Spleen (tissue), 7 donors: ENCODE measurements around the gene TLX2.

ENCODE experiments used
- CTCF ChIP-seq, 11 experiments: fragments of 200-600 bp in 7 of 11; fragments of 450-650 bp in 4 of 11; sonication (generic) in 4 of 11; IDR thresholded peaks in 8 of 11; conservative IDR thresholded peaks in 3 of 11; 1 replicate in 7 of 11; 2 replicates in 4 of 11; pipeline versions ENCODE4 v1.4.0 to v1.8.0; 2016 to 2021; ENCODE audit warnings: antibody characterized with exemption in 11 of 11, inconsistent platforms in 4 of 11, mild to moderate bottlenecking in 1 of 11
- POLR2A ChIP-seq, 3 donors: fragments of 450-650 bp; IDR thresholded peaks; one replicate each; pipeline ENCODE4 v1.5.1; 2017; ENCODE audit warnings: antibody characterized with exemption in 3 of 3, mild to moderate bottlenecking in 1 of 3
- POLR2AphosphoS5 ChIP-seq, 3 donors: sonication (generic); formaldehyde crosslinking; IDR thresholded peaks; one replicate each; pipeline ENCODE4 v1.5.1; 2017; ENCODE audit warnings: antibody characterized with exemption in 3 of 3
- donor health status: DM: no; HTN: no; CAD: no; lungs with moderate emphysema.
- donor health status: DM: no; HTN: no; CAD: no.
- donor health status: DM: no; HTN: no; CAD: no.

GRCh38 chr2:74551942-74552913 lies 38.0 kb downstream of the TLX2 start:
- TF ChIP-seq CTCF (IDR thresholded peaks at IDR 0.05 in 8 of 11, conservative IDR thresholded peaks at IDR 0.05 in 3 of 11), result no peak
- TF ChIP-seq POLR2AphosphoS5 (IDR thresholded peaks at IDR 0.05), result no peak
- no peak for TF ChIP-seq POLR2A (IDR thresholded peaks at IDR 0.05)
